ENCODE measurements around the gene PTPMT1. TPM values are rescaled to one million over a fixed set of nuclear protein-coding genes. Genes with fewer than 3 reads are reported as not detected.
A peak's percentile ranks its signal among the peaks of the same experiment; 100 is the strongest.
"Not testable (repeated sequence)": the region's sequence is repeated elsewhere in the genome, so short reads cannot be mapped to it uniquely, and the experiment has no call there.

The PTPMT1 gene
- total RNA-seq, 8 experiments from 2014 or later: 31.6 to 62.8 (median 38.9) TPM

DNA sequence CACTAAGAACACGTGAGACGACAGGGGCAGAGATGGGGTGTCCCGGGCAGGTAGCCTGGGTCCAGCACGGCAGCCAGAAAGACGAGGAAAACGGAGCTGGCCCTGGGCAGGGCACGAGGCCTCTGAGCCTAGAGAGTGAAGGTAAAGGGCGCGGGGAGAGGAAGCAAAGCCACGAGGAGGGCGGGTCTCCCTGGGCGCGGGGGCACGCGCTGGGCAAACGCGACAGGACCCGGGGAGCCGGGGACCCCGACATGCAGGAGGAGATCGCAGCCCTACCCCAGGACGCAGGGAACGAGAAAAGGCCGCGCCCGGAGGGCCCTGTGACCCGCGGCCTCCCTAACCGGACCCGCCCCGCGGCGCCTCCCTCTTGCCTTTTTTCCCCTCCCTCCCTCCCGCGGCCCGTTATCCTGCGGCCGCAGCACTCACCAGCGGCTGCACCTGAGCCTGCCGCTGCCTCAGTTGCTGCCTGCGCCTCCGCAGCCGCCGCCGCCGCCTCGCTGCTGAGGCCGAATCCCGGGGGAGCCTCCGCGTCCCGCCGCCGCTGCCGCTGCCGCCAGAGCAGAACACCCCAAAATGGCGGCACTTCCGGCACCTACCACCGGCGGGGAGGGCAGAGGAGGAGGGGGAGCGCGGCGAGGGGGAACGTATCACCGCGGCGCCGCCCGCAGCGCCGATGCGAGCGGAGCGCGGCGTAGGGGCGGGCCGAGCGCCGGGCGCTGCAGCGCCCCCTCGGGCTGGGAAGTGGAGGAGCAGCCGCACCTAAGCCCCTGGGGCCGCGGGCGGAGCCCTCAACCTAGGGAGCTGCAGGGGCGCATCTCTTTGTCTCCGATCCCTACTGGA, 12.6 kb upstream of the PTPMT1 start, which contains the start of gene CELF1:
TSS of gene CELF1 (minus strand) at position 567 of the 840 bp plus-strand sequence. CDS start 53,609 bp downstream, outside the sequence.
- in situ Hi-C loops (cut with MboI; ENCODE audit: low pct_unique_long_range_greater_than_20kb in 2 of 9, low sequenced_read_pairs in 9 of 9, unreplicated experiment in 9 of 9): loop anchor here in 1 of 9 experiments (25.0 kb wide), 1 partner anchor 140 kb away; the partner anchor contains the start of gene SLC39A13
- Histone ChIP-seq H3K4me1 (replicated peaks in 1 of 2) (peaks cover 14 to 19% of the 10 kb centered on the region in 2 donors), H3K27ac (peak within 1 kb of the TSS; percentile 83 to 94), H3K4me3 (peak within 1 kb of the TSS; percentile 59 to 90 (median 75))
- peak; percentile 89 to 97 (median 95) for ATAC-seq (replicated peaks in 6 of 8)
- 3% methylated on average over 4 of the region's 89 CpGs; no CpG with 5 or more reads in 9 of the 10 experiments for WGBS, 10 experiments

DNA sequence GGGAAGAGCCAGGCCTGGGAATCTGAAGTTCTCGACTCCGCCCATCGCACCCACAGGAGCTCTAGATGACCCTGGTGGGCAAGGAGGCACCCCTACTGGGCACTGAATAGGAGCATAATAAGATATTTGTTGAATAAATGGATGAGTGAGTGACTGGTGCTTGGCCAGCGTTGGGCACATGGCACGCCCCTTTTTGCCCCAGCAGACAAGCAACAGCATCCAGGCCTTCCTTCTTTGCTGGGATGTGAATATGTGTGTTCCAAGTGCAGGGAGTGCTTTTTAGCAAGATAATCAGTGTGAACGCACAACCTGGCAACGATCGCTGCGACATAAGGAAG, 12.0 kb upstream of the PTPMT1 start:
- H3K27ac ChIP-seq: peak overlapping the region; percentile 71 to 75
- WGBS, 10 experiments: 8 to 60% (median 21%) methylated on average over 1 to 8 of the region's 9 CpGs; no CpG with 5 or more reads in 3 of the 10 experiments
- ATAC-seq (replicated peaks in 6 of 8): peak in 4 of 8 experiments; percentile 10 to 58 (median 48)
- peak overlapping the region; percentile 59 to 90 (median 75) for H3K4me3 ChIP-seq
- peaks cover 14 to 19% of the 10 kb centered on the region in 2 donors for H3K4me1 ChIP-seq (replicated peaks in 1 of 2)
- in situ Hi-C loops (cut with MboI; ENCODE audit: low pct_unique_long_range_greater_than_20kb in 2 of 9, low sequenced_read_pairs in 9 of 9, unreplicated experiment in 9 of 9): loop anchor here in 1 of 9 experiments (25.0 kb wide), 1 partner anchor 141 kb away; the partner anchor contains the start of gene SLC39A13

DNA sequence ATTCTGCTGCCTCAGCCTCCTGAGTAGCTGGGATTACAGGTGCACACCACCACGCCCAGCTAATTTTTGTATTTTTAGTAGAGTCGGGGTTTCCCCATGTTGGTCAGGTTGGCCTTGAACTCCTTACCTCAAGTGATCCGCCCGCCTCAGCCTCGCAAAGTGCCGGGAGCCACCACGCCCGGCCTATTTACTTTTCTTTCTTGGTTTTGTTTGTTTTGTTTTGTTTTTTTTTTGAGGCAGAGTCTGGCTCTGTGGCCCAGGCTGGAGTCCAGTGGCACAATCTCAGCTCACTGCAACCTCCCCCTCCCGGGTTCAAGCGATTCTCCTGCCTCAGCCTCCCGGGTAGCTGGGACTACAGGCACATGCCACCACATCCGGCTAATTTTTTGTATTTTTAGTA, 8.4 kb upstream of the PTPMT1 start:
- in situ Hi-C loops (cut with MboI; ENCODE audit: low pct_unique_long_range_greater_than_20kb in 2 of 9, low sequenced_read_pairs in 9 of 9, unreplicated experiment in 9 of 9): loop anchor here in 1 of 9 experiments (25.0 kb wide), 1 partner anchor 145 kb away; the partner anchor contains the start of gene SLC39A13
- H3K4me1 ChIP-seq (replicated peaks in 1 of 2); H3K4me3 ChIP-seq; ATAC-seq (replicated peaks in 6 of 8); H3K27ac ChIP-seq: not testable (repeated sequence)
- WGBS, 10 experiments: 90 to 100% (median 100%) methylated on average over 1 to 11 of the region's 12 CpGs; no CpG with 5 or more reads in 1 of the 10 experiments

DNA sequence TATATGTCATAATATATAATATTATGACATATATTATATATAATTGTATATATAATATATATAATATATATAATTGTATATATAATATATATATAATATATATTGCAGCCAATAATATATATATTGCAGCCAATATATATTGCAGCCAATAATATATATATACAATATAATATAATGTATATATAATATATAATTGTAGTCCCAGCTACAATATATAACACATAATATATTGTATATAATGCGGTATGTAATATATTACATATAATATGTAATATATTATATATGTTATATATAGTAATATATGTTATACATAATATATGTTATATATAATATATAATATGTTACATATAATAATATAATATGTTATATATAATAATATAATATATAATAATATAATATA, 6.7 kb upstream of the PTPMT1 start:
- WGBS, 10 experiments: 86 to 100% (median 100%) methylated on average over 1 of the region's 1 CpG; no CpG with 5 or more reads in 4 of the 10 experiments
- ATAC-seq (replicated peaks in 6 of 8): no peak

DNA sequence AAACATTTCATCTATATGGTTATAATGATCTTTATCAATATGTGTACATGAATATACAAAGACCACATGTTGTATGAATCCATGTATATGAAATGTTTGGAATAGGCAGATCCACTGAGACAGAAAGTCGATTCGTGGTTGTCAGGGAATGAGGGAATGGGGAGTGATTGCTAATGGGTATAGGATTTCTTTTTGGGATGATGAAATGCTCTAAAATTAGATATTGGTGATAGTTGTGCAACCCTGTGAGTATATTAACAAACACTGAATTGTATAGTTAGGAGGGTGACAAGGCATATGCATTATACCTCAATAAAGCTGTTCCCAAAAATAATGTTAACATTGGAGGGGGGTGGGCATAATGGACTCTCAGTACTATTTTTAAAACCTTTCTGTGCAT, 5.0 kb upstream of the PTPMT1 start:
- Histone ChIP-seq H3K27ac (no peak overlapping the region), H3K4me3 (no peak overlapping the region), H3K4me1 (replicated peaks in 1 of 2) (peaks cover 5% of the 10 kb centered on the region in 2 donors)
- 70 to 100% (median 86%) methylated on average over 2 of the region's 2 CpGs; no CpG with 5 or more reads in 4 of the 10 experiments for WGBS, 10 experiments
- ATAC-seq (replicated peaks in 6 of 8): no peak
- in situ Hi-C loops (cut with MboI; ENCODE audit: low pct_unique_long_range_greater_than_20kb in 2 of 9, low sequenced_read_pairs in 9 of 9, unreplicated experiment in 9 of 9): loop anchor here in 1 of 9 experiments (25.0 kb wide), 1 partner anchor 148 kb away; the partner anchor contains the start of gene SLC39A13

More for the DNA sequence above, 6.7 kb upstream of the PTPMT1 start:
- Histone ChIP-seq H3K27ac (no peak overlapping the region), H3K4me3 (no peak overlapping the region), H3K4me1 (replicated peaks in 1 of 2) (peaks cover under 1 to 3% of the 10 kb centered on the region in 2 donors)
- in situ Hi-C loops (cut with MboI; ENCODE audit: low pct_unique_long_range_greater_than_20kb in 2 of 9, low sequenced_read_pairs in 9 of 9, unreplicated experiment in 9 of 9): loop anchor here in 1 of 9 experiments (25.0 kb wide), 1 partner anchor 146 kb away; the partner anchor contains the start of gene SLC39A13

DNA sequence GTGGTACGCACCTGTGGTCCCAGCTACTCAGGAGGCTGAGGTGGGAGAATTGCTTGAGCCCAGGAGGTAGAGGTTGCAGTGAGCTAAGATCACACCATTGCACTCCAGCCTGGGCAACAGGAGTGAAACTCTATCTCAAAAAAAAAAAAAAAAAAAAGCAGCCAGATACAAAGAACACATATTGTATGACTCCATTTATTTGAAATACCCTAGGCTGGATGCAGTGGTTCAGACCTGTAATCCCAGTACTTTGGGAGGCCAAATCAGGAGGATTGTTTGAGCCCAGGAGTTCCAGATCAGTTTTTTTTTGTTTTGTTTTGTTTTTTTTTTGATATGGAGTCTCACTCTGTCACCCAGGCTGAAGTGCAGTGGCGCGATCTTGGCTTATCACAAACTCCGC, 3.0 kb upstream of the PTPMT1 start:
- WGBS, 10 experiments: 80 to 100% (median 100%) methylated on average over 1 to 4 of the region's 4 CpGs; no CpG with 5 or more reads in 2 of the 10 experiments
- not testable (repeated sequence) for H3K27ac ChIP-seq; ATAC-seq (replicated peaks in 6 of 8); H3K4me3 ChIP-seq
- peaks cover 5 to 14% of the 10 kb centered on the region in 2 donors for H3K4me1 ChIP-seq (replicated peaks in 1 of 2)
- in situ Hi-C loops (cut with MboI; ENCODE audit: low pct_unique_long_range_greater_than_20kb in 2 of 9, low sequenced_read_pairs in 9 of 9, unreplicated experiment in 9 of 9): loop anchor here in 1 of 9 experiments (25.0 kb wide), 1 partner anchor 150 kb away; the partner anchor contains the start of gene SLC39A13

DNA sequence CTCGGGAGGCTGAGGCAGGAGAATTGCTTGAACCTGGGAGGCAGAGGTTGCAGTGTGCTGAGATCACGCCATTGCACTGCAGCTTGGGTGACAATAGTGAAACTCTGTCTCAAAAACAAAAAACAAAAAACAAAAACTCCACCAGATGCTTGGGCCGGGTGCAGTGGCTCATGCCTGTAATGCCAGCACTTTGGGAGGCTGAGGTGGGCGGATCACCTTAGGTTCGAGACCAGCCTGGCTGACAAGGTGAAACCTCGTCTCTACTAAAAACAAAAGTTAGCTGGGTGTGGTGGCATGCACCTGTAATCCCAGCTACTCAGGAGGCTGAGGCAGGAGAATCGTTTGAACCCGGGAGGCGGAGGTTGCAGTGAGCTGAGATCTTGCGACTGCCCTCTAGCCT, 1.0 kb upstream of the PTPMT1 start:
- 92 to 100% (median 98%) methylated on average over 1 to 7 of the region's 10 CpGs; no CpG with 5 or more reads in 2 of the 10 experiments for WGBS, 10 experiments
- peaks cover 5 to 14% of the 10 kb centered on the region in 2 donors for H3K4me1 ChIP-seq (replicated peaks in 1 of 2)
- in situ Hi-C loops (cut with MboI; ENCODE audit: low pct_unique_long_range_greater_than_20kb in 2 of 9, low sequenced_read_pairs in 9 of 9, unreplicated experiment in 9 of 9): loop anchor here in 1 of 9 experiments (25.0 kb wide), 1 partner anchor 152 kb away; the partner anchor contains the start of gene SLC39A13
- ATAC-seq (replicated peaks in 6 of 8); H3K27ac ChIP-seq; H3K4me3 ChIP-seq: not testable (repeated sequence)

DNA sequence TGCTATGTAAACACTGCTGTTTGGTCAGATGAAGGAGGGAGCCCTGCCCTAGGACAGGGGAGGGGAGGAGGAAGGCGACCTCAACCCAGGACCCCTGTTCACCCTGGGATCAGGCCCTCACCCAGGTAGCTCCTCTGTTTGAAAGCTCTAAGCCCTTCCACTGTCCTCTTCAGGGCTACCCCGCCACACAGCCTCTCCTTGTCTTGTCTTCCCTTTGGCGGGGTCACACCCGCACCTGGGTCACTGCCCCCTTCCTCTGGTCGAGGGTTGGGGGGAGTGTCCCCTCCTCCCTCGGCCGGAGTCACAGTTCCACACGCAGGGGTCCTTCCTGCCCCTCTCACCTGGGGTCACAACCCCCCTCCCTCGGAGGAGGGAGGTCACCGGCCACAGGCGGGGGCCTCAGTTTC, 463 bp upstream of the PTPMT1 start:
- WGBS, 10 experiments: 30 to 60% (median 34%) methylated on average over 2 to 5 of the region's 11 CpGs; no CpG with 5 or more reads in 6 of the 10 experiments
- peak in 4 of 8 experiments; percentile 3 to 23 (median 4) for ATAC-seq (replicated peaks in 6 of 8)
- H3K27ac ChIP-seq: peak overlapping the region; percentile 2 to 86

DNA sequence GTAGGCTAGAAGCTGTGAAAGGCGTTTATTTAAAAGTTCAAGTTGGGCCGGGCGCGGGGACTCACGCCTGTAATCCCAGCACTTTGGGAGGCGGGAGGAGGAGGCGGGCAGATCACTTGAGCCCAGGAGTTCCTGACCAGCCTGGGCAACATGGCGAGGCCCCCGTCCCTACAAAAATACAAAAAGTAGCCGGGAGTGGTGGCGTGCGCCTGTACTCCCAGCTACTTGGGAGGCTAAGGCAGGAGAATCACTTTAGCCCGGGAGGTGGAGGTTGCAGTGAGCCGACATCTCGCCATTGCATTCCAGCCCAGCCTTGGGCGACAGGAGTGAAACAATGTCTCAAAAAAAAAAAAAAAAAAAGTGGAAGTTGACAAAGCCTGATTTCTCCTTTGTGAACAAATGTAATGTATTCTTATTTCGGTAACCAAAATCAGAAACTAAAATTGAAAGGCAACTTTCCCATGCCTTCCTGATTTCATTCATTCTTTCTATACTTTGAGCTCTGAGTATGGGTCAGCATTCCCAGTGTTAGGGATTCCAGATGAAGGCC, 825 bp downstream of the PTPMT1 start:
- H3K27ac ChIP-seq: no peak overlapping the region
- in situ Hi-C loops (cut with MboI; ENCODE audit: low pct_unique_long_range_greater_than_20kb in 2 of 9, low sequenced_read_pairs in 9 of 9, unreplicated experiment in 9 of 9): loop anchor here in 1 of 9 experiments (25.0 kb wide), 1 partner anchor 154 kb away; the partner anchor contains the start of gene SLC39A13
- ATAC-seq (replicated peaks in 6 of 8): peak in 3 of 8 experiments; percentile 5 to 10 (median 7)

More for the DNA sequence above, 463 bp upstream of the PTPMT1 start:
- peak overlapping the region; percentile 39 to 94 (median 62) for H3K4me3 ChIP-seq
- in situ Hi-C loops (cut with MboI; ENCODE audit: low pct_unique_long_range_greater_than_20kb in 2 of 9, low sequenced_read_pairs in 9 of 9, unreplicated experiment in 9 of 9): loop anchor here in 1 of 9 experiments (25.0 kb wide), 1 partner anchor 153 kb away; the partner anchor contains the start of gene SLC39A13
- peaks cover 5 to 14% of the 10 kb centered on the region in 2 donors for H3K4me1 ChIP-seq (replicated peaks in 1 of 2)

DNA sequence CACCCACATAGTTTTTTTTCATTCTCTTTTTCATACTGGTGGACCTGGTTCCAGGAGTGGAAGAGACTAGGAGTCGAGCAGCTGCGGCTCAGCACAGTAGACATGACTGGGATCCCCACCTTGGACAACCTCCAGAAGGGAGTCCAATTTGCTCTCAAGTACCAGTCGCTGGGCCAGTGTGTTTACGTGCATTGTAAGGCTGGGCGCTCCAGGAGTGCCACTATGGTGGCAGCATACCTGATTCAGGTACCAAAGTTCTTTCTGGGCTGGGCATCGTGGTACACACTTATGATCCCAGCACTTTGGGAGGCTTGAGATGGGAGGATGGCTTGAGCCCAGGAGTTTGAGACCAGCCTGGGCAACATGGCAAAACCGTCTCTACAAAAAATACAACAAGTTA, 4.2 kb downstream of the PTPMT1 start:
- Histone ChIP-seq H3K4me3 (no peak overlapping the region), H3K27ac (no peak overlapping the region), H3K4me1 (replicated peaks in 1 of 2) (peaks cover 5 to 14% of the 10 kb centered on the region in 2 donors)
- no peak for ATAC-seq (replicated peaks in 6 of 8)
- WGBS, 10 experiments: 96 to 100% (median 100%) methylated on average over 2 to 5 of the region's 7 CpGs; no CpG with 5 or more reads in 5 of the 10 experiments
- in situ Hi-C loops (cut with MboI; ENCODE audit: low pct_unique_long_range_greater_than_20kb in 2 of 9, low sequenced_read_pairs in 9 of 9, unreplicated experiment in 9 of 9): loop anchor here in 1 of 9 experiments (25.0 kb wide), 1 partner anchor 157 kb away; the partner anchor contains the start of gene SLC39A13

More for the DNA sequence above, 825 bp downstream of the PTPMT1 start:
- peaks cover 5 to 14% of the 10 kb centered on the region in 2 donors for H3K4me1 ChIP-seq (replicated peaks in 1 of 2)
- H3K4me3 ChIP-seq: peak overlapping the region; percentile 39 to 94 (median 62)
- WGBS, 10 experiments: 20 to 95% (median 79%) methylated on average over 1 to 10 of the region's 17 CpGs; no CpG with 5 or more reads in 1 of the 10 experiments

DNA sequence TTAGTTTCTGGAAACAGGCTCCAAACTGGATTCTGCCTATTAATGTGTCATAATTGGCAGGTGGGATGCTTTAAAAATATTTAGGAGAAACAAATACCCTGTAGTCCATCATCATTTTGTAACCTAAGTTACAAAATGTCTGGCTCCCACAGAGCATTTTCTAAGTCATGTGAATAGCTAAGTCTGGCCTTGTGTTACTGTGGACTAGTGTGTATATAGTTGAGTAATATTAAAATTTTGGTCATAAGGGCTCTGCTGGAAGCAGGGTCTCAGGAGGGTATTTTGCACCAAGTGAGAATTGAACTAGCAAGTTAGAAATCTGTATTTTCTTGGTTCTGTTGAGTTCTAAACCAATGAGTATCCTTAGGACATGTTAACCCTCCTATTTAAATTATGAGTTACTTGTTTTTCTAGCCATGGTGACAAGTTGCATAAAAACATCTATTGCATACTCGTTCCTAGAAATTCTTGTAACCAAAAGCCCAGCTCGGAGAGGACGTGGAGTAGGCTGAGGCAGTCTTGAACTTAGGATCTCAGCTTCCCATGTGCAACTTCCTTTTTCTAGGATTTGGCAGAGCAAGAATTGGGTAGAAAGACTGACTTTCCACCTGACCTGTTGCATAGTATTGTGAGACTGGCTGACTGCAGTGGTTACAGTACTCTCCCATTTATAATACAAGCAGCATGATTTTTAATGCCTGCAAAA, 5.4 kb downstream of the PTPMT1 start:
- H3K27ac ChIP-seq: no peak overlapping the region
- WGBS, 10 experiments: 57 to 100% (median 82%) methylated on average over 1 to 3 of the region's 3 CpGs; no CpG with 5 or more reads in 3 of the 10 experiments
- no peak overlapping the region for H3K4me3 ChIP-seq
- ATAC-seq (replicated peaks in 6 of 8): no peak
- peaks cover 0 to 8% of the 10 kb centered on the region in 2 donors for H3K4me1 ChIP-seq (replicated peaks in 1 of 2)
- in situ Hi-C loops (cut with MboI; ENCODE audit: low pct_unique_long_range_greater_than_20kb in 2 of 9, low sequenced_read_pairs in 9 of 9, unreplicated experiment in 9 of 9): loop anchor here in 1 of 9 experiments (25.0 kb wide), 1 partner anchor 159 kb away; the partner anchor contains the start of gene SLC39A13
